A549 treated with Mapracorat at 1 μM for 4 hours (cell line): ENCODE results near the gene VWCE. TPM values are rescaled to one million over a fixed set of nuclear protein-coding genes. Genes with fewer than 3 reads are reported as not detected.

ENCODE experiments used
- total RNA-seq: library from RNA; stranded (reverse); fragments of 200-300 nt; extraction: Qiagen RNA extraction; gene quantifications from 5 replicates; pipeline ENCODE4 v1.2.3, GENCODE V29; 2022

Gene VWCE, protein sequence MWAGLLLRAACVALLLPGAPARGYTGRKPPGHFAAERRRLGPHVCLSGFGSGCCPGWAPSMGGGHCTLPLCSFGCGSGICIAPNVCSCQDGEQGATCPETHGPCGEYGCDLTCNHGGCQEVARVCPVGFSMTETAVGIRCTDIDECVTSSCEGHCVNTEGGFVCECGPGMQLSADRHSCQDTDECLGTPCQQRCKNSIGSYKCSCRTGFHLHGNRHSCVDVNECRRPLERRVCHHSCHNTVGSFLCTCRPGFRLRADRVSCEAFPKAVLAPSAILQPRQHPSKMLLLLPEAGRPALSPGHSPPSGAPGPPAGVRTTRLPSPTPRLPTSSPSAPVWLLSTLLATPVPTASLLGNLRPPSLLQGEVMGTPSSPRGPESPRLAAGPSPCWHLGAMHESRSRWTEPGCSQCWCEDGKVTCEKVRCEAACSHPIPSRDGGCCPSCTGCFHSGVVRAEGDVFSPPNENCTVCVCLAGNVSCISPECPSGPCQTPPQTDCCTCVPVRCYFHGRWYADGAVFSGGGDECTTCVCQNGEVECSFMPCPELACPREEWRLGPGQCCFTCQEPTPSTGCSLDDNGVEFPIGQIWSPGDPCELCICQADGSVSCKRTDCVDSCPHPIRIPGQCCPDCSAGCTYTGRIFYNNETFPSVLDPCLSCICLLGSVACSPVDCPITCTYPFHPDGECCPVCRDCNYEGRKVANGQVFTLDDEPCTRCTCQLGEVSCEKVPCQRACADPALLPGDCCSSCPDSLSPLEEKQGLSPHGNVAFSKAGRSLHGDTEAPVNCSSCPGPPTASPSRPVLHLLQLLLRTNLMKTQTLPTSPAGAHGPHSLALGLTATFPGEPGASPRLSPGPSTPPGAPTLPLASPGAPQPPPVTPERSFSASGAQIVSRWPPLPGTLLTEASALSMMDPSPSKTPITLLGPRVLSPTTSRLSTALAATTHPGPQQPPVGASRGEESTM
- total RNA-seq: 0.56 to 1.0 TPM (median 0.69 TPM) in 5 replicates

DNA sequence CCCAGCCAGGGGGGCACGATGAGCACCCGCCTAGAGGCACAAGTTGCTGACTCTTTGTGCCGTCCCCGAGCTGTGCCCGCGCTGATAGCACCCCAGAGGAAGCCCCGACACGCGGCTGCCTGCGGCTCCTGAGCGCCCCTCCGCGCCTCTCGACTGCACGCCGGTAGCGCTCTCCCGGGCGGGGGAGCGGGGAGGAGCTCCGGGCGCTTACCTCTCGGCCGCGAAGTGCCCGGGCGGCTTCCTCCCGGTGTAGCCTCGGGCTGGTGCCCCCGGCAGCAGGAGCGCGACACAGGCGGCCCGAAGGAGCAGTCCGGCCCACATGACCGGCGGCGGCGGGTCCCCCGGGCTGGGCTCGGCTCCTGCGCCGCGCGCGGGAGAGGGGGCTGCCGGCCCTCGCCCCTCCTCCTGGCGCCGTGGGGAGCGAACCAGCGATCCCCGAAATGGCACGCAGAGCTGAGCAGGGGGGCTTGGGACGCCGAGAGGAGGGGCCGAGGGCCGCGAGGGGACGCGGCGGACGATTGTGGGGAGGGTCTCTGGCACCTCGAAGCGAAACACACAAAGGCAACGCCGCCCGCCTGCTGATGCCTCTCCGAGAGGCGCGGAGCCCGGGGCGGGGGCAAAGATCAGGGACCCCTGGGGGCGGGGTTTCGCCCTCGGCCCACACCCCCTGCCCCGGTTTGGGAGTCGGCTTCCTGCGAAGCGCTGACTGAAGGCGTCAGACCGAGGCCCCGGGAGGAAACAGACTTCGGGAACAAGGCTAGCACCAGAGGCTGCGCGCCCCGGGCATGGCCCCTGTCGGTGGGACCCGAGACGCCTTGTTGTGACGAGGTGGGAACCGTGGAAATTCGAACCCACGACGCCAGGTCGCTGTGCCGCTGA, at the start of gene VWCE:
VWCE (minus strand) TSS at position 600 of the 879 bp plus-strand sequence; CDS start at position 321, 279 bp downstream.

DNA sequence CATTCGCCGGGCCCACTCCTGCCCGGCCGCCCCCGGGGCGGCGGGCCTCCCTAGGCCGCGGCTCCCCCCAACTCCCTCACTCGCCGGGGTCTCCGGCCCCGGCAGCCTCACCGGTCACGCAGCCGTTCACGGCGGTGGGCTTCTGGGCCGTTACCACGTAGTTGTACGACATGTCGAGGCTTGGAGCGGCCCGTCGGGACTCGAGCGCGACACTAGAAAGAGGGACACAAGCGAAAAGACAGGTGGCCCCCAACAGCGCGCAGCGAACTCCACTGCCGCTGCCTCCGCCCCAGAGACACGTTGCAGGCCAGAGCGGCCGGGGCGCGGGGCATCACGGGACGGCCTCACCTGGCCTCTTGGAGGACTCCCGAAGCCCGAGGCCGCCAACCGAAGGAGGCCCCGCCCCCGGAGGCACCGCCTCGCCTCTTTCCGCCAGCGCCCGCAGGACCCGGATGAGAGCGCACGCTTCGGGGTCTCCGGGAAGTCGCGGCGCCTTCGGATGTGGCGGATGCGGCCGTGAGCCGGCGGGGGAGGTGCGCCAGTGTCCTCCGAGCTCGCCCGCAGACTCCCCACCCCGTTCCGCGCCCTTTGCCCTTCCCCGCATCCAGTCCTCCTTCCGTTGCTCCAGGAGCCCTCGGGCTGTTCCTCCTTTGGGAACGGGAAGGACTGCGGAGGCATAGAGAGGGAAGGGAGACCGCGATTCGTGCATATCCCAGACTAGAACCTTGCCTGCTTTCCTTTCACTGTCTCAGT, 37.9 kb upstream of the VWCE start, which contains the start of the genes DDB1 and TKFC:
DDB1 (minus strand) TSS at position 309 of the 753 bp plus-strand sequence; CDS start at position 172, 137 bp downstream.
TKFC (plus strand) TSS at position 432 of the 753 bp plus-strand sequence. CDS start 1,501 bp downstream, outside the sequence.

DNA sequence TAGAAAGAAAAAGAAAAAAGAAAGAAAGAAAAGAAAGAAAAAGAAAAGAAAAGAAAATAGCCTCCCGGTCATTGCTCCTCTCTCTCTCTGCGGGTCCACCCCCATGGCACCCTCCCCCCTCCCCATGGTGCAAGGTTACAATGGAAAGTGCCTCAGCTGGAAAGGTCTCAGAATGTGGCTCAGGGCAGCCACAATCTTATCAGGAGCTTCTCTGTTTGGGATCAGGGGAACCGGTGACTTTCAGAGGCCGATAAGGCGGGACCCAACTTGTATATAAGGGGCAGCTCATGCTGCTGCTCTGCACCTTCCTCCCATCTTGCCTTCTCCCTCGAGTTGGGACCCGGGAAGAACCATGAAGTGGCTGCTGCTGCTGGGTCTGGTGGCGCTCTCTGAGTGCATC, 54.2 kb downstream of the VWCE start, which contains the start of gene PGA5:
PGA5 (plus strand) TSS at position 301 of the 400 bp plus-strand sequence; CDS start at position 353, 52 bp downstream.

DNA sequence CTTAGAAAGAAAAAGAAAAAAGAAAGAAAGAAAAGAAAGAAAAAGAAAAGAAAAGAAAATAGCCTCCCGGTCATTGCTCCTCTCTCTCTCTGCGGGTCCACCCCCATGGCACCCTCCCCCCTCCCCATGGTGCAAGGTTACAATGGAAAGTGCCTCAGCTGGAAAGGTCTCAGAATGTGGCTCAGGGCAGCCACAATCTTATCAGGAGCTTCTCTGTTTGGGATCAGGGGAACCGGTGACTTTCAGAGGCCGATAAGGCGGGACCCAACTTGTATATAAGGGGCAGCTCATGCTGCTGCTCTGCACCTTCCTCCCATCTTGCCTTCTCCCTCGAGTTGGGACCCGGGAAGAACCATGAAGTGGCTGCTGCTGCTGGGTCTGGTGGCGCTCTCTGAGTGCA, 73.1 kb downstream of the VWCE start, which contains the start of gene PGA4:
PGA4 (plus strand) TSS at position 301 of the 400 bp plus-strand sequence; CDS start at position 355, 54 bp downstream.

Other genes starting within 250 kb of the VWCE start
- gene CD5, start 192.8 kb downstream of the VWCE start, total RNA-seq: not detected in 5 replicates
- gene VPS37C, start 133.9 kb downstream of the VWCE start, total RNA-seq: 15.6 to 17.5 TPM (median 17.0 TPM) in 5 replicates
- not detected in 5 replicates for gene PGA3, start 91.8 kb downstream of the VWCE start, total RNA-seq
- gene PGA4, start 73.0 kb downstream of the VWCE start, total RNA-seq: 0.12 TPM in 1 of 5 replicates, not detected in the others
- not detected in 5 replicates for gene PGA5, start 54.1 kb downstream of the VWCE start, total RNA-seq
- 159 to 173 TPM (median 164 TPM) in 5 replicates for gene DDB1, start 37.8 kb upstream of the VWCE start, total RNA-seq
- 43.9 to 74.0 TPM (median 70.7 TPM) in 5 replicates for gene TKFC, start 37.9 kb upstream of the VWCE start, total RNA-seq
- gene CYB561A3, start 66.6 kb upstream of the VWCE start, total RNA-seq: 34.3 to 46.4 TPM (median 45.0 TPM) in 5 replicates
- gene TMEM138, start 67.1 kb upstream of the VWCE start, total RNA-seq: 87.0 to 115 TPM (median 93.5 TPM) in 5 replicates
- 15.3 to 17.8 TPM (median 16.8 TPM) in 5 replicates for gene TMEM216, start 97.3 kb upstream of the VWCE start, total RNA-seq
- 68.6 to 73.2 TPM (median 71.1 TPM) in 5 replicates for gene CPSF7, start 134.7 kb upstream of the VWCE start, total RNA-seq
- gene SDHAF2, start 134.8 kb upstream of the VWCE start, total RNA-seq: 39.6 to 48.6 TPM (median 46.9 TPM) in 5 replicates
- 0.15 to 0.31 TPM (median 0.19 TPM) in 4 of 5 replicates, not detected in the other for gene LRRC10B, start 213.4 kb upstream of the VWCE start, total RNA-seq